SK-N-SH treated with all-trans-retinoic acid at 6 μM for 48 hours (cell line): ENCODE measurements around the gene KLHL29.

Experiments
- ATAC-seq: fragments of 200-7000 bp; cut with Tn5 transposase; 3 replicates; pipeline ENCODE4 v1.9.1; 2020; ENCODE audit warnings: mild to moderate bottlenecking, moderate library complexity
- ARNTL ChIP-seq: fragments of 450-650 bp; formaldehyde crosslinking; IDR thresholded peaks from 2 replicates; pipeline ENCODE4 v1.5.0; 2020; ENCODE audit warnings: low read depth, mild to moderate bottlenecking, moderate library complexity, borderline replicate concordance
- BACH2 ChIP-seq: fragments of 250-450 bp; sonication (Bioruptor Pico); IDR thresholded peaks from 2 replicates; pipeline ENCODE4 v1.9.0; 2021; ENCODE audit warnings: mild to moderate bottlenecking, borderline replicate concordance
- ESRRG ChIP-seq: fragments of 250-450 bp; sonication (Bioruptor Pico); IDR thresholded peaks from 2 replicates; pipeline ENCODE4 v1.6.1; 2021; ENCODE audit warnings: mild to moderate bottlenecking
- GLIS3 ChIP-seq: fragments of 250-450 bp; sonication (Bioruptor Pico); IDR thresholded peaks from 2 replicates; pipeline ENCODE4 v1.5.0; 2020; ENCODE audit warnings: mild to moderate bottlenecking, moderate library complexity
- ISL1 ChIP-seq: fragments of 250-450 bp; sonication (Bioruptor Pico); IDR thresholded peaks from 2 replicates; pipeline ENCODE4 v2.1.2; 2022; ENCODE audit warnings: mild to moderate bottlenecking, moderate library complexity
- OSR1 ChIP-seq: fragments of 250-450 bp; sonication (Bioruptor Pico); IDR thresholded peaks from 2 replicates; pipeline ENCODE4 v1.8.0; 2022; ENCODE audit warnings: moderate library complexity, mild to moderate bottlenecking, inconsistent platforms
- PPARA ChIP-seq: fragments of 250-450 bp; sonication (Bioruptor Pico); IDR thresholded peaks from 2 replicates; pipeline ENCODE4 v1.5.0; 2020; ENCODE audit warnings: mild to moderate bottlenecking, borderline replicate concordance
- RARB ChIP-seq: fragments of 250-450 bp; sonication (Bioruptor Pico); IDR thresholded peaks from 2 replicates; pipeline ENCODE4 v1.8.0; 2021; ENCODE audit warnings: mild to moderate bottlenecking, moderate library complexity
- SNAI2 ChIP-seq: fragments of 250-450 bp; sonication (Bioruptor Pico); IDR thresholded peaks from 2 replicates; pipeline ENCODE4 v1.5.0; 2020; ENCODE audit warnings: mild to moderate bottlenecking, moderate library complexity
- TCF4 ChIP-seq: fragments of 250-450 bp; sonication (Bioruptor Pico); IDR thresholded peaks from 2 replicates; pipeline ENCODE4 v1.8.0; 2021; ENCODE audit warnings: mild to moderate bottlenecking, moderate library complexity, borderline replicate concordance
- TOX ChIP-seq: fragments of 250-450 bp; sonication (Bioruptor Pico); IDR thresholded peaks from 2 replicates; pipeline ENCODE4 v1.8.0; 2021; ENCODE audit warnings: mild to moderate bottlenecking, moderate library complexity, borderline replicate concordance
- ZC3H10 ChIP-seq: fragments of 250-450 bp; sonication (Bioruptor Pico); IDR thresholded peaks from 2 replicates; pipeline ENCODE4 v1.5.1; 2021; ENCODE audit warnings: mild to moderate bottlenecking, moderate library complexity
- ZFP30 ChIP-seq: fragments of 450-650 bp; formaldehyde crosslinking; IDR thresholded peaks from 2 replicates; pipeline ENCODE4 v1.5.0; 2022; ENCODE audit warnings: mild to moderate bottlenecking, moderate library complexity
- ZNF565 ChIP-seq: fragments of 450-650 bp; formaldehyde crosslinking; conservative IDR thresholded peaks from 2 replicates; pipeline ENCODE4 v1.5.0; 2020; ENCODE audit warnings: low read depth, mild to moderate bottlenecking, moderate library complexity
- ZNF8 ChIP-seq: fragments of 450-650 bp; formaldehyde crosslinking; IDR thresholded peaks from 2 replicates; pipeline ENCODE4 v1.5.0; 2020; ENCODE audit warnings: mild to moderate bottlenecking, moderate library complexity
- TF ChIP-seq, protein P1 (sequence below): fragments of 250-450 bp; sonication (Bioruptor Pico); IDR thresholded peaks from 2 replicates; pipeline ENCODE4 v1.5.1; 2021; ENCODE audit warnings: mild to moderate bottlenecking, moderate library complexity
- TF ChIP-seq, protein P2 (sequence below): fragments of 250-450 bp; sonication (Bioruptor Pico); IDR thresholded peaks from 2 replicates; pipeline ENCODE4 v1.5.1; 2020; ENCODE audit warnings: low read depth, mild to moderate bottlenecking, moderate library complexity
- TF ChIP-seq, protein P3 (sequence below): fragments of 250-450 bp; sonication (Bioruptor Pico); IDR thresholded peaks from 2 replicates; pipeline ENCODE4 v1.5.0; 2020; ENCODE audit warnings: mild to moderate bottlenecking, moderate library complexity
- TF ChIP-seq, protein P4 (sequence below): fragments of 250-450 bp; sonication (Bioruptor Pico); IDR thresholded peaks from 2 replicates; pipeline ENCODE4 v1.8.0; 2020; ENCODE audit warnings: mild to moderate bottlenecking, moderate library complexity, borderline replicate concordance

The KLHL29 gene

DNA sequence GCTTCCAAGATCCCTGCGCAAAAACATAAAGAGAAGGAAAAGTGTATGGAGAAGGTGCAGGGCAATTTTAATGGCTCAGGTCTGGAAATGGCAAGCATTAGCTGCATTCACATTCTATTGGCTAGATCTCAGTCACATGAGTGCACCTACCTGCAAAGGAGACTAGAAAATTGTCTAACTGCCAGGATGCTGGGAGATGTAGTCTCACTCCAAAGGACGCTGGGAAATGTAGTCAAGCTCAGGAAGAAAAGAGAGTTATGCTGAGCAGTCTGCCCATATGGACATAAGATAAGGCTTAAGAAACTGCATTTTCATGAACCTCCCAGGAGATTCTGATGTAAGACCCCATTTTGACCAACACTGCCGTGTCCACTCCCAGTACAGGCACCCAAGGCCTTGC lies 9.5 kb upstream of the KLHL29 start:
- ATAC-seq, result peak; percentile 85
- TF ChIP-seq ZC3H10 (CRISPR knock-in tag) (no peak), ESRRG (CRISPR knock-in tag) (no peak), ZNF8 (CRISPR knock-in tag) (no peak), TOX (CRISPR knock-in tag) (no peak), ZFP30 (CRISPR knock-in tag) (no peak), SNAI2 (no peak), PPARA (no peak), ARNTL (CRISPR knock-in tag) (no peak), OSR1 (CRISPR knock-in tag) (no peak), ISL1 (CRISPR knock-in tag) (no peak), TCF4 (CRISPR knock-in tag) (no peak), BACH2 (CRISPR knock-in tag) (no peak), RARB (CRISPR knock-in tag) (no peak), ZNF565 (no peak)
- TF ChIP-seq, protein P1, sequence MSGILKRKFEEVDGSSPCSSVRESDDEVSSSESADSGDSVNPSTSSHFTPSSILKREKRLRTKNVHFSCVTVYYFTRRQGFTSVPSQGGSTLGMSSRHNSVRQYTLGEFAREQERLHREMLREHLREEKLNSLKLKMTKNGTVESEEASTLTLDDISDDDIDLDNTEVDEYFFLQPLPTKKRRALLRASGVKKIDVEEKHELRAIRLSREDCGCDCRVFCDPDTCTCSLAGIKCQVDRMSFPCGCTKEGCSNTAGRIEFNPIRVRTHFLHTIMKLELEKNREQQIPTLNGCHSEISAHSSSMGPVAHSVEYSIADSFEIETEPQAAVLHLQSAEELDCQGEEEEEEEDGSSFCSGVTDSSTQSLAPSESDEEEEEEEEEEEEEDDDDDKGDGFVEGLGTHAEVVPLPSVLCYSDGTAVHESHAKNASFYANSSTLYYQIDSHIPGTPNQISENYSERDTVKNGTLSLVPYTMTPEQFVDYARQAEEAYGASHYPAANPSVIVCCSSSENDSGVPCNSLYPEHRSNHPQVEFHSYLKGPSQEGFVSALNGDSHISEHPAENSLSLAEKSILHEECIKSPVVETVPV (CRISPR knock-in tag), result no peak
- TF ChIP-seq, protein P2, sequence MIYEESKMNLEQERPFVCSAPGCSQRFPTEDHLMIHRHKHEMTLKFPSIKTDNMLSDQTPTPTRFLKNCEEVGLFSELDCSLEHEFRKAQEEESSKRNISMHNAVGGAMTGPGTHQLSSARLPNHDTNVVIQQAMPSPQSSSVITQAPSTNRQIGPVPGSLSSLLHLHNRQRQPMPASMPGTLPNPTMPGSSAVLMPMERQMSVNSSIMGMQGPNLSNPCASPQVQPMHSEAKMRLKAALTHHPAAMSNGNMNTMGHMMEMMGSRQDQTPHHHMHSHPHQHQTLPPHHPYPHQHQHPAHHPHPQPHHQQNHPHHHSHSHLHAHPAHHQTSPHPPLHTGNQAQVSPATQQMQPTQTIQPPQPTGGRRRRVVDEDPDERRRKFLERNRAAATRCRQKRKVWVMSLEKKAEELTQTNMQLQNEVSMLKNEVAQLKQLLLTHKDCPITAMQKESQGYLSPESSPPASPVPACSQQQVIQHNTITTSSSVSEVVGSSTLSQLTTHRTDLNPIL (CRISPR knock-in tag), result no peak
- TF ChIP-seq, protein P3, sequence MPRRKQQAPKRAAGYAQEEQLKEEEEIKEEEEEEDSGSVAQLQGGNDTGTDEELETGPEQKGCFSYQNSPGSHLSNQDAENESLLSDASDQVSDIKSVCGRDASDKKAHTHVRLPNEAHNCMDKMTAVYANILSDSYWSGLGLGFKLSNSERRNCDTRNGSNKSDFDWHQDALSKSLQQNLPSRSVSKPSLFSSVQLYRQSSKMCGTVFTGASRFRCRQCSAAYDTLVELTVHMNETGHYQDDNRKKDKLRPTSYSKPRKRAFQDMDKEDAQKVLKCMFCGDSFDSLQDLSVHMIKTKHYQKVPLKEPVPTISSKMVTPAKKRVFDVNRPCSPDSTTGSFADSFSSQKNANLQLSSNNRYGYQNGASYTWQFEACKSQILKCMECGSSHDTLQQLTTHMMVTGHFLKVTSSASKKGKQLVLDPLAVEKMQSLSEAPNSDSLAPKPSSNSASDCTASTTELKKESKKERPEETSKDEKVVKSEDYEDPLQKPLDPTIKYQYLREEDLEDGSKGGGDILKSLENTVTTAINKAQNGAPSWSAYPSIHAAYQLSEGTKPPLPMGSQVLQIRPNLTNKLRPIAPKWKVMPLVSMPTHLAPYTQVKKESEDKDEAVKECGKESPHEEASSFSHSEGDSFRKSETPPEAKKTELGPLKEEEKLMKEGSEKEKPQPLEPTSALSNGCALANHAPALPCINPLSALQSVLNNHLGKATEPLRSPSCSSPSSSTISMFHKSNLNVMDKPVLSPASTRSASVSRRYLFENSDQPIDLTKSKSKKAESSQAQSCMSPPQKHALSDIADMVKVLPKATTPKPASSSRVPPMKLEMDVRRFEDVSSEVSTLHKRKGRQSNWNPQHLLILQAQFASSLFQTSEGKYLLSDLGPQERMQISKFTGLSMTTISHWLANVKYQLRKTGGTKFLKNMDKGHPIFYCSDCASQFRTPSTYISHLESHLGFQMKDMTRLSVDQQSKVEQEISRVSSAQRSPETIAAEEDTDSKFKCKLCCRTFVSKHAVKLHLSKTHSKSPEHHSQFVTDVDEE (CRISPR knock-in tag), result no peak
- TF ChIP-seq, protein P4, sequence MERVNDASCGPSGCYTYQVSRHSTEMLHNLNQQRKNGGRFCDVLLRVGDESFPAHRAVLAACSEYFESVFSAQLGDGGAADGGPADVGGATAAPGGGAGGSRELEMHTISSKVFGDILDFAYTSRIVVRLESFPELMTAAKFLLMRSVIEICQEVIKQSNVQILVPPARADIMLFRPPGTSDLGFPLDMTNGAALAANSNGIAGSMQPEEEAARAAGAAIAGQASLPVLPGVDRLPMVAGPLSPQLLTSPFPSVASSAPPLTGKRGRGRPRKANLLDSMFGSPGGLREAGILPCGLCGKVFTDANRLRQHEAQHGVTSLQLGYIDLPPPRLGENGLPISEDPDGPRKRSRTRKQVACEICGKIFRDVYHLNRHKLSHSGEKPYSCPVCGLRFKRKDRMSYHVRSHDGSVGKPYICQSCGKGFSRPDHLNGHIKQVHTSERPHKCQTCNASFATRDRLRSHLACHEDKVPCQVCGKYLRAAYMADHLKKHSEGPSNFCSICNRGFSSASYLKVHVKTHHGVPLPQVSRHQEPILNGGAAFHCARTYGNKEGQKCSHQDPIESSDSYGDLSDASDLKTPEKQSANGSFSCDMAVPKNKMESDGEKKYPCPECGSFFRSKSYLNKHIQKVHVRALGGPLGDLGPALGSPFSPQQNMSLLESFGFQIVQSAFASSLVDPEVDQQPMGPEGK (CRISPR knock-in tag), result no peak

DNA sequence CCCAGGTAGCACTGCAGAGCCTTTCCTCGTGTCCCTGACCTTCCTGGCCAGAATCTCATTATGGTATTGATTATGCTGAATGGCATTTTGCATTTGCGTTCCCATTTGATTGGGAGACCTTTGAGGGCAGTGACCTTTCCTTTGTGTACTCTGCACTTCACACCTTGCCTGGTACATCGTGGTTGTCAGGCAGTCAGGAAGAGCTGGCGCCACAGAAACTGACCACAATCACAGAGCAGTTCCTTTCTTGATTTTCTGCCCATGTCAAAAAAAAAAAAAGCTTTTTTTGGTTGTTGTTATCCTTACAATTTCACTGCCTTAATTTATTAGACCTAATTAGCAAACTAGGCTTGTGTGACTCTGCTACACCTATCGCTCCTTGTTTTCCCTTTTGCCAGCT lies 8.9 kb upstream of the KLHL29 start:
- TF ChIP-seq ZNF8 (CRISPR knock-in tag) (no peak), TOX (CRISPR knock-in tag) (no peak), ESRRG (CRISPR knock-in tag) (no peak), GLIS3 (CRISPR knock-in tag) (no peak)
- TF ChIP-seq, protein P2 (CRISPR knock-in tag), result no peak
- TF ChIP-seq, protein P3 (CRISPR knock-in tag), result no peak
- TF ChIP-seq, protein P4 (CRISPR knock-in tag), result no peak
- ATAC-seq, result no peak
